CD4-positive, alpha-beta T cell treated with Interleukin-2 at 100 ng/mL for 4 hours (primary cell): ENCODE data around the gene TMEM203.

ENCODE experiments used
- DNase-seq: peaks from one replicate; pipeline ENCODE4 v3.0.0-alpha.2; 2020; ENCODE audit warnings: low spot score

The TMEM203 gene

GRCh38 chr9:137179761-137180160, 25.7 kb downstream of the TMEM203 start:
- no peak for DNase-seq

- DNase-seq, result no peak
These were observed 26.4 kb downstream of the TMEM203 start for GRCh38 chr9:137178939-137179630.

- DNase-seq, result no peak
These were observed 27.1 kb downstream of the TMEM203 start for GRCh38 chr9:137178201-137178938.

DNA sequence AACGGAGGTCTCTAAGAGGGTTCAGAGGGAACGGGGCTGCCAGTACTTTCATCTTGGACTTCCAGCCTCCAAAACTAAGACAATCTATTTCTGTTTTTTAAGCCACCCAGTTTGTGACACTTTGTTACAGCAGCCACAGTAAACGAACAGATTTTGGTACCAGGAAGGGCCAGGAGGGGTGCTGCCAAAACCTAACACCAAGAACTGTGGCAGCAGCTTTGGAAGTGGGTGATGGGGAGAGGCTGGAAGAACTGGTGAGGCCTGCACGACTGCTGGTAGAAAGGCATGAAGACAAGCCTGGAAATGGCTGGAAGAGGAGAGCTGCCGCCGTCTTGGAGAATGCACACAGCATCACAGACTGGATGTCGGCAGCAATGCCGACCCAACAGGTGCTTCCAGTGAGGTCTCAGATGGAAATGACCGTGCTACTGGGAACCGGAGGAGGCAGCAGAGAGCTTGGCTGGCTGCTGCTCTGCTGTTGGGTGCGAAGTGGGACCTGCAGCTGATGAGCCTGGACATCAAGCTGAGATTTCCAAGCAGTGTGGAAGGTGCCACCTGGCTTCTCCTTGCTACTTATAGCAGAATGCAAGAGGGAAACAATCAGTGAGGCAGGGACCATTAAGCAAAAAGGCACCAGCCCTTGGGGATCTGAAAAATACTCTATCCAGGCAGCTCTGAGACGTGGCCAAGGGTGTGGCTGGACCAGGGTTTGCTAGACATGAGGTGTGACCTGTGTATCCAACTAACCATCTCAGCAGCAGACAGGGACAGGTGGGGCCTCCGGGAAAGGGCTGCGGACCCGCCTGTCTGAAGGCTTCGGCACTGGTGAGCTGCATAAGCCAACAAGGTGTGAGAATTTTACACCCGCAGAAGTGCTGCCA, 28.9 kb downstream of the TMEM203 start:
- peak; percentile 12 for DNase-seq

DNA sequence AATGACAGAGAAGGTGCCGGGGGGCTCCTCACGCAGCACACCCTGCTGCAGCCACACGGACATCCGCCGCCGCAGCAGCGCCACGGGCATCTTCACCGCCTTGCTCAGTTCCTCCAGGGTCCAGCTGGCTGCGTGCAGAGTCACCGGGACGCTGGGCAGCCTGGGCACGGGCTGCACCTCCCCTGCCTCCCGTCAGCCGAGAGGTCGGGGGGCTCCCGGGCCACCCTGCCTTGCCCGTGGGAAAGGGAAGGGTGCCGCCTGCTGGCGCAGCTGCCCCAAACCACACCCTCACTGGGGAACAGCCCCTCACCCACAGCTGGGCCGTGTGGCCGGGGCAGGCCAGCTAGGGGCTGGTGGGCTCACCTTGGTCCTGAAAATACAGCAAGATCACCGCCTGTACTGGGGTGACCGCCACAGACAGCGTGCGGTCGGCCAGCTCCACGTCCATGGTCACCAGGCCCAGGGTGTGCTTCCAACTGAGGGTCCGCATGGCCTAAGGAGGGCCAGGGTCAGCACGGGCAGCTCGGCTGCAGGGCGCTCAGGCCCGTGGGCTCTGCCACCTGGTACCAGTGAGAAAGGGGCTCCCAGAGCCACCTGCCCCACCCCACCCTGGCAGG, 30.0 kb downstream of the TMEM203 start:
- DNase-seq, result no peak

GRCh38 chr9:137174722-137175293, 30.6 kb downstream of the TMEM203 start:
- no peak for DNase-seq

DNA sequence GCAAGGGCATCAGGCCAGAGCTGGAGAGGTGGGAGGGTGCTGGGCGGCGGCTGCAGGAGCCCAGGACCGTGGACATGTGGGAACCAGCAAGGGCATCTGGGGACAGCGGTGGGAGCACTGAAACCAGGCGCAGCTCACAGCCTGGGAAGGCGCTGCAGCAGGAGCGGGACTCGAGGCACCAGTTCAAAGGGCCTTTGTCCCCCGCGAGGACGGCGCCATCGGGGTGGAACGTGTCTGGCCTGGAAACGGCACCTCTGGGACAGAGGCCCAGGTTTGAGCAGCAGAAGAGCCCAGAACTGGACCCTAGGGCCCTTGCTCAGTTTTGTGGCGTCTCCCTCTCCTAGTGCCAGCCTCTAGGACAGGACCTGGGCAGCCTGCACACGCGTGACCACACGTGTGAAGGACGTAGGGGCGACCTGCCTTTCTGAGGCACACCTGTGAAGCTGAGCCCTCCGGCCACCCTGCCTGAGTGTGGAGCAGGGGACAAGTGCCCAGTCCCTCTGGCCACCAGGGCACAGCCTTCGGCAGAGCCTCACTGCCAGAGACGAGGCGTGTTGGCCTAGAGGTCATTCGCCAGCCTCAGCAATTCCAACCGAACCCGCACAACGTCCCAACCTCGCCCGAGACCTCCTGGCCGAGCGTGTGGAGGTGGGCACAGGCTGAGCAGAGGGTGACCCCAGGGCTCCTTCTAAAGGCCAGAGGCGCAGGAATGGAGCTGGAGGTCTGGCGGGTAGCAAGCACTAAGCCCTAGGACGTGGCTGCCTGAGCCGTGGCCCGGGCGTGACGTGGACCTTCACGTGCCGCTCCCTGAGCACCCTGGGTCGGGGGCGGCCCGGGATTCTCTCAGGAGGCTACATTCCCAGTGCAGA, 31.4 kb downstream of the TMEM203 start:
- no peak for DNase-seq

GRCh38 chr9:137172901-137173795, 32.3 kb downstream of the TMEM203 start:
- no peak for DNase-seq

GRCh38 chr9:137171149-137171900, 34.1 kb downstream of the TMEM203 start:
- no peak for DNase-seq

GRCh38 chr9:137170486-137171148, 34.8 kb downstream of the TMEM203 start:
- no peak for DNase-seq

DNA sequence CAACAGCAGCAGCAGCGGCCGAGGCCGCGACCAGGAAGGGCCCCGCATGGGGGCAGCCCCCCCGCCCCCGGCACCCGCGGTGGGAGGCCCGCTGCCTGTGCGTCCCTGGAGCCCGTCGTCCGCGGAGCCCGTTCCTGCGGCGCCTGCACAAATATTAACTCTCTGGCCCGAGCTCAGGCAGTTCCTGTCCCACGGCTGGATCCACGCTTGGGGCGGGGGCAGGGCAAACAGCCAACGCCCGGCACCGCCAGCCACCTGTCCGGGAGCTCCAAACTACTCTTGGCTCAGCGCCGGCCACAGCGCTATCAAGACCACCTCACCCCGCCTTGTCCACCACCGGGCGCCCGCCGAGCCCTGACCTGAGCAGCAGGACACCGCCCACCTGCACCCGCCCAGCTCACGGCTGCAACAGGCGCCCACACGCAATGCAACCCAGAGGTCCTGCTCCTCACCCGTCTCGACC, 35.5 kb downstream of the TMEM203 start, which contains the start of gene LRRC26:
Gene LRRC26 (minus strand): TSS at position 156 of the 463 bp plus-strand sequence. CDS start 108 bp downstream, at position 48.
- no peak for DNase-seq

DNA sequence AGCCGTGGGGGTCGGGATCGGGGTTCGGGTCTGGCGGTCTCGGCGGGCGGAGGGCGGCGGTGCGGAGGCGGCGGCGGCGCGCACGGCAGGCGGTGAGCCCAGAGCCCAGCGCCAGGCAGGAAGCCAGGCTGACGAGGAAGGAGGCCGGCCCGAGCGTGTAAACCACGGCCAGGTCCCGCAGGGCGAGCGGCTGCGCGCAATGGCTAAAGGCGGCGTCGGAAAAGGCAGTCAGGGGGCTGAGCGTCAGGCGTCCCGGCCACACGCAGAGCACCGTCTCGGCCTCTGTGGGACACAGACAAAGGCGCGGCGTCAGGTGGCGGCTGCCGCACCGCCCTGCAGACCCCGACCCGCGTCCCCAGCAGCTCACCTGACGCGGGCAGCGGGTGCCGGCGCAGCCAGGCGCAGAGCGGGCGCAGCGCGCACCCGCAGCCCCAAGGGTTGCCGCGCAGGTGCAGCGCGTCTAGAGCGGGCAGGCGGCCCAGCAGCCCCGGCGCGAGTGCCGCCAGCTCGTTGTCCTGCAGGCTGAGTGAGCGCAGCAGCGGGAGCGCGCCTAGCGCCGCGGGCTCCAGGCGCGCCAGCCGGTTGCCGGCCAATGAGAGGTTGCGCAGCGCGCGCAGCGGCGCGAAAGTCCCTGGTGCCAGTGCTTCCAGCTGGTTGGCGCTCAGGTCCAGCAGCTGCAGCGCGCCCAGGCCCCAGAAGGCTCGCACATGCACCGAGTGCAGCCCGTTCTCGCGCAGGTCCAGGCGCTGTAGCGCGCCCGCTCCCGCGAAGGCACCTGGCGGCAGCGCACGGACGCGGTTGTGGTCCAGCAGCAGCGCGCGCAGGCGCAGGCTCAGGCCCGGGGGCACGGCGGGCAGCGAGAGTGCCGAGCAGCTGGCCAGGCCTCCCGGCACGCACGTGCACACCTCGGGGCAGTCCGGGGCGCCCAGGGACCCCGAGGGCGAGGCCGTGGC, 36.3 kb downstream of the TMEM203 start:
- no peak for DNase-seq

GRCh38 chr9:137168573-137168903, 36.9 kb downstream of the TMEM203 start:
- DNase-seq, result no peak

DNA sequence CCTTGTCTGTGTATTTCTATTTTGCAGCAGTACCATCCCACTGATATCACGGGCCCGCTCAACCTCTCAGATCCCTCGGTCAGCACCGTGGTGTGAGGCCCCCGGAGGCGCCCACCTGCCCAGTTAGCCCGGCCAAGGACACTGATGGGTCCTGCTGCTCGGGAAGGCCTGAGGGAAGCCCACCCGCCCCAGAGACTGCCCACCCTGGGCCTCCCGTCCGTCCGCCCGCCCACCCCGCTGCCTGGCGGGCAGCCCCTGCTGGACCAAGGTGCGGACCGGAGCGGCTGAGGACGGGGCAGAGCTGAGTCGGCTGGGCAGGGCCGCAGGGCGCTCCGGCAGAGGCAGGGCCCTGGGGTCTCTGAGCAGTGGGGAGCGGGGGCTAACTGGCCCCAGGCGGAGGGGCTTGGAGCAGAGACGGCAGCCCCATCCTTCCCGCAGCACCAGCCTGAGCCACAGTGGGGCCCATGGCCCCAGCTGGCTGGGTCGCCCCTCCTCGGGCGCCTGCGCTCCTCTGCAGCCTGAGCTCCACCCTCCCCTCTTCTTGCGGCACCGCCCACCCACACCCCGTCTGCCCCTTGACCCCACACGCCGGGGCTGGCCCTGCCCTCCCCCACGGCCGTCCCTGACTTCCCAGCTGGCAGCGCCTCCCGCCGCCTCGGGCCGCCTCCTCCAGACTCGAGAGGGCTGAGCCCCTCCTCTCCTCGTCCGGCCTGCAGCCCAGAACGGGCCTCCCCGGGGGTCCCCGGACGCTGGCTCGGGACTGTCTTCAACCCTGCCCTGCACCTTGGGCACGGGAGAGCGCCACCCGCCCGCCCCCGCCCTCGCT, 37.5 kb downstream of the TMEM203 start:
- no peak for DNase-seq

DNA sequence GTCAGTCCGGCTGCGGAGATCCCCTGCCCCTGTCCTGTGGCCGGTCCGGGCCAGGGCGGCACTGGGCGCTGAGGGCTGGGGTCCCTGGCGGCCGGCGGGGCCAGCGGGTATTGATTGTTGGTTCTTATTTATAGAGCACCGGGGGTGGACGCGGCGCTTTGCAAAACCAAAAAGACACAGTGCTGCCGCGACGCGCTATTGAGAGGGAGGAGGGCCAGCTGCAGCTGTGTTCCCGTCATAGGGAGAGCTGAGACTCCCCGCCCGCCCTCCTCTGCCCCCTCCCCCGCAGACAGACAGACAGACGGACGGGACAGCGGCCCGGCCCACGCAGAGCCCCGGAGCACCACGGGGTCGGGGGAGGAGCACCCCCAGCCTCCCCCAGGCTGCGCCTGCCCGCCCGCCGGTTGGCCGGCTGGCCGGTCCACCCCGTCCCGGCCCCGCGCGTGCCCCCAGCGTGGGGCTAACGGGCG, 38.1 kb downstream of the TMEM203 start:
- no peak for DNase-seq
